Stimulated activated naive B cell treated with anti-CD40 and anti-IgM and Interleukin-4, amounts not matched to agents 10 μg/mL and 1 μg/mL and 100 μg/mL, for 72 hours (primary cell): Measurements from ENCODE around the gene SEBOX.
A peak's percentile ranks its signal among the peaks of the same experiment; 100 is the strongest.

Source experiments
- ATAC-seq, 2 donors: fragments of 150-1000 bp; cut with Tn5 transposase; replicated peaks; 2 replicates each; pipeline ENCODE4 v1.10.0; 2021; ENCODE audit warnings: moderate library complexity in 1 of 2
- DNase-seq: peaks from one replicate; pipeline ENCODE4 v3.0.0; 2021
- H3K27ac Mint-ChIP-seq: one replicate; pipeline ENCODE4 v1.8.0; 2022; ENCODE audit warnings: mild to moderate bottlenecking, mixed read lengths
- H3K27me3 Mint-ChIP-seq, 2 donors: one replicate each; pipeline ENCODE4 v1.8.0; 2022; ENCODE audit warnings: mixed read lengths in 2 of 2
- H3K36me3 Mint-ChIP-seq, 2 donors: one replicate each; pipeline ENCODE4 v1.8.0; 2022; ENCODE audit warnings: mixed read lengths in 2 of 2, mild to moderate bottlenecking in 1 of 2
- H3K4me1 Mint-ChIP-seq, 2 donors: one replicate each; pipeline ENCODE4 v1.8.0; 2022; ENCODE audit warnings: mixed read lengths in 2 of 2, mild to moderate bottlenecking in 1 of 2
- H3K4me3 Mint-ChIP-seq, 2 donors: one replicate each; pipeline ENCODE4 v1.8.0; 2022; ENCODE audit warnings: mild to moderate bottlenecking in 2 of 2, mixed read lengths in 2 of 2, moderate library complexity in 1 of 2
- H3K9me3 Mint-ChIP-seq, 2 donors: one replicate each; pipeline ENCODE4 v1.8.0; 2022; ENCODE audit warnings: mixed read lengths in 2 of 2, mild to moderate bottlenecking in 1 of 2

SEBOX gene

DNA sequence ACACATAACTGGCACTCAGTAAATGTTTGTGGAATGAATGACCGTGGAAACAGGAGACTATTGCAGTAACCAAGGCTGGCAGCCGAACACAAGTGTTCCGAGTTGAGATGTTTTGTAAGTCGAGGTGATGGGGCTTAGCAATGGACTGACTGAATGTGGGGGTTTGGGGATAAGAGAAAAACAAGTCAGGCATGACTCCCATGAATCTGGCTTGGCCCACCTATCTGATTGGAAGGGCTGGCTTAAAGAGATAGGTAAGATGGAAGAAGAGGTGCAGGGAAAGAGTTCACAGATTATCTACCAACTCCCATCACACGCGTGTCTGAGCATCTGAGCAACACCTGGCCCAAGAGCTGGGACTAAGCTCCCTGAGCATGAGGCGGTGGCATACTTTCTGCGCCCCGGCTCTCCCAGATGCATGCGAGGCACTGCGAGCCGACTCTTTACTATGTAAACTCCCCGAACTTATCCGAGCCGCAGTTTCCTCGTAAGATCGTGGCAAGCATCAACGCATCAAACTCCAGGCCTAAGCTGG is 30.3 kb downstream of the SEBOX start:
- Mint-ChIP-seq H3K36me3 (peaks cover 4 to 31% of the 10 kb centered on the region in 2 donors), H3K9me3 (no peaks in the 10 kb centered on the region), H3K27me3 (no peaks in the 10 kb centered on the region), H3K4me1 (peaks cover 25 to 48% of the 10 kb centered on the region in 2 donors), H3K27ac (peak overlapping the region; percentile 96), H3K4me3 (peak overlapping the region; percentile 92 to 98)
- ATAC-seq (no peak), DNase-seq (no peak)

DNA sequence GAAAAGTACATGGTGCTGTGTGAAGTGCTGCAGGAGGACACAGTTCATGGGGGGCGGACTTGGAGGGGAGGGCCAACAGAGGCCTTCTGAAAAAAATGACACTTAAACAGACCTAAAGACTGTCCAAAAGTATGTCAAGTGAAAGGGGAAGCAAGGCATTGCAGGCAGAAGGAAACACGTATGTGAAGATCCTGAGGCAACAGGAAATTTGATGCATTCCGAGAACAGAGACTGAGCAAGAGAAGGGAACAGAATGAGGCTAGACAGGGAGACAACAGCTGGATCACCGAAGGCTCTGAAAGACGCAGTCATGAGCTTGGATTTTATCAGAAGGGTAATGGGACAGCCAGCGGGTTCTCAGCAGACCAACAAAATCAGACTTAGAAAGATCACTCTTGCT is 30.8 kb downstream of the SEBOX start:
- H3K27me3 Mint-ChIP-seq = no peaks in the 10 kb centered on the region
- DNase-seq = no peak
- peak overlapping the region; percentile 96 for H3K27ac Mint-ChIP-seq
- H3K36me3 Mint-ChIP-seq = peaks cover under 1 to 27% of the 10 kb centered on the region in 2 donors
- H3K4me3 Mint-ChIP-seq = peak overlapping the region; percentile 92 to 98
- ATAC-seq = no peak
- H3K9me3 Mint-ChIP-seq = no peaks in the 10 kb centered on the region
- peaks cover 25 to 48% of the 10 kb centered on the region in 2 donors for H3K4me1 Mint-ChIP-seq

DNA sequence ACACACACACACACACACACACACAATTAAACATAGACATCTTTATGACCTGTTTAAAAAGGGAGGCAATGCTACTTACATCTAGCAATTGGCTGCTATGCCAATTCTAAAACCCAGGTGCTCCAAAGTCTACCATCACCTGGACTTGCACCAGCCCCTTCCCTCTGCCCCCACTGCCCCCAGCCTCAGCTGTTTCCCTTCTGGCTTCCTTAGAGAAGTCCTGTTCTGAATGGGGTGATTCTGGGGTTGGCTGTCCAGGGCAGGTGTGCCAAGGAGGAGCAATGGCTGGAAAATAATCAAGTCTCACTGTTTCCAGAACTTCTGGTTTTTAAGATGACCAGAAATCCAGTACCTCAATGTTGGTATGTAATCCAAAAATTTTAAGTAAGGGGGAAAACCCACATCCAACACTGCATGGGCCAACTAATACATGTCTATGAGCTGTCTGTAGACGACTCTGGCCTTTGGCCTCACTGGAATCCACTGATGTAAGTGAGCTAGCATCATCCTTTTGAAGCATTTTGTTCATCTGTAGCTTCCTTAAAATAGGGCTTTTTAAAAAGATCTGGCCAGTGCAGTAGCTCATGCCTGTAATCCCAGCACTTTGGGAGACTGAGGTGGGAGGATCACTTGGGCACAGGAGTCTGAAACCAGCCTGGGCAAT is 31.8 kb downstream of the SEBOX start:
- Mint-ChIP-seq H3K36me3 (peaks cover 4 to 21% of the 10 kb centered on the region in 2 donors), H3K9me3 (no peaks in the 10 kb centered on the region), H3K27me3 (no peaks in the 10 kb centered on the region), H3K4me3 (no peak overlapping the region), H3K4me1 (peaks cover 25 to 43% of the 10 kb centered on the region in 2 donors), H3K27ac (no peak overlapping the region)
- no peak for ATAC-seq
- DNase-seq = no peak

- no peak overlapping the region for H3K27ac Mint-ChIP-seq
- peaks cover 19 to 33% of the 10 kb centered on the region in 2 donors for H3K4me1 Mint-ChIP-seq
- H3K36me3 Mint-ChIP-seq = peaks cover 10 to 17% of the 10 kb centered on the region in 2 donors
- DNase-seq (no peak), ATAC-seq (no peak)
- no peaks in the 10 kb centered on the region for H3K27me3 Mint-ChIP-seq
- H3K9me3 Mint-ChIP-seq = no peaks in the 10 kb centered on the region
- H3K4me3 Mint-ChIP-seq = no peak overlapping the region
Measured at GRCh38 chr17:28331891-28332420, 33.0 kb downstream of the SEBOX start.

DNA sequence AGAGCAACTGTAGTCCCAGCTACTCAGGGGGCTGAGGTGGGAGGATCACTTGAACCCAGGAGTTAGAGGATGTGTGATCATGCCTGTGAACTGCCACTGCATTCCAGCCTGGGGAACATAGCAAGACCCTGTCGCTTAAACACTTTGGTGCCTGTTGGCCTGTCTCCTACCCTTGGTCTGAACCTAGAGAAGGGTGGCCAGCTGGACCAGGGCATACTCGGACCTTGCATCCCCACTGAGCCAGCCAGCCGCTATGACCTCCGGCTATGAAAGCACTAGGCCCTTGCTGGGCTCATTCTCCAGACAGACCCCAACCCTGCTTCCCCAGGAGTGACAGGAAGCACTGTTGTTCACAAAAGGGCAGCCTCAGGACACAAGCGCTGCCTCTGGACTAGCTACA is 34.3 kb downstream of the SEBOX start:
- peaks cover 16 to 28% of the 10 kb centered on the region in 2 donors for H3K4me1 Mint-ChIP-seq
- ATAC-seq = no peak
- no peak for DNase-seq
- H3K27me3 Mint-ChIP-seq = no peaks in the 10 kb centered on the region
- H3K9me3 Mint-ChIP-seq = no peaks in the 10 kb centered on the region
- H3K27ac Mint-ChIP-seq = peak overlapping the region; percentile 42
- no peak overlapping the region for H3K4me3 Mint-ChIP-seq
- peaks cover 21 to 29% of the 10 kb centered on the region in 2 donors for H3K36me3 Mint-ChIP-seq

DNA sequence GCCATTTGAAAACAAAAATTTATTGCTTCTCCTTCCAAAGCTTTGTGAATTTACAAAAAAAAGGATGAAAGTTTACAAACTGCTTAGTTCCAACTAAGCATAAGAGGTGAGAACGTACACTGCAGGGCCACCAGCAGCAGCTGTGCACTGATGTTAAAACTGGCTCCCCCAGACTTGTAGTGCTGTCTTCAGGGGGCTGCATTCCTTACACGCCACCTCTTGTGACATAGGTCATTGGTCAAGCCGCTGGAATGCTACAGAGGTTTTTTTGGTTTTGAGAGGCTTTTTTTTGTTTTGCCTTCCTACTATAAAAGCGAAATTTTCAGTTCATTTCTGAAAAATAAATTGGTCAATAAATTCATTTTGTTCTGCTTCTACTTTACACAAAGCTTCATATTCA is 36.7 kb downstream of the SEBOX start:
- H3K36me3 Mint-ChIP-seq = peaks cover 29 to 36% of the 10 kb centered on the region in 2 donors
- no peak for ATAC-seq
- H3K27ac Mint-ChIP-seq = no peak overlapping the region

GRCh38 chr17:28327709-28328108 is 37.3 kb downstream of the SEBOX start:
- no peak overlapping the region for H3K27ac Mint-ChIP-seq
- peaks cover 29 to 39% of the 10 kb centered on the region in 2 donors for H3K36me3 Mint-ChIP-seq
- no peak overlapping the region for H3K4me3 Mint-ChIP-seq
- H3K27me3 Mint-ChIP-seq = no peaks in the 10 kb centered on the region
- no peaks in the 10 kb centered on the region for H3K9me3 Mint-ChIP-seq
- peaks cover 9 to 20% of the 10 kb centered on the region in 2 donors for H3K4me1 Mint-ChIP-seq
- DNase-seq (no peak), ATAC-seq (no peak)

More for the DNA sequence above, 36.7 kb downstream of the SEBOX start:
- H3K27me3 Mint-ChIP-seq = no peaks in the 10 kb centered on the region
- peaks cover 9 to 26% of the 10 kb centered on the region in 2 donors for H3K4me1 Mint-ChIP-seq
- H3K9me3 Mint-ChIP-seq = no peaks in the 10 kb centered on the region
- no peak for DNase-seq
- H3K4me3 Mint-ChIP-seq = no peak overlapping the region

GRCh38 chr17:28327031-28327607 is 37.9 kb downstream of the SEBOX start:
- Mint-ChIP-seq H3K9me3 (no peaks in the 10 kb centered on the region), H3K4me3 (peak overlapping the region in 1 of 2 donors; percentile 22), H3K27ac (peak overlapping the region; percentile 51), H3K36me3 (peaks cover 33 to 42% of the 10 kb centered on the region in 2 donors), H3K4me1 (peaks cover 9 to 17% of the 10 kb centered on the region in 2 donors), H3K27me3 (no peaks in the 10 kb centered on the region)
- ATAC-seq (peak; percentile 87 to 94), DNase-seq (no peak)

- no peaks in the 10 kb centered on the region for H3K27me3 Mint-ChIP-seq
- peaks cover 12 to 24% of the 10 kb centered on the region in 2 donors for H3K4me1 Mint-ChIP-seq
- no peaks in the 10 kb centered on the region for H3K9me3 Mint-ChIP-seq
- DNase-seq = no peak
- H3K36me3 Mint-ChIP-seq = peaks cover 34 to 40% of the 10 kb centered on the region in 2 donors
- no peak overlapping the region for H3K4me3 Mint-ChIP-seq
- peak overlapping the region; percentile 11 for H3K27ac Mint-ChIP-seq
- ATAC-seq = no peak
Measured at GRCh38 chr17:28326114-28326513, 38.9 kb downstream of the SEBOX start.

DNA sequence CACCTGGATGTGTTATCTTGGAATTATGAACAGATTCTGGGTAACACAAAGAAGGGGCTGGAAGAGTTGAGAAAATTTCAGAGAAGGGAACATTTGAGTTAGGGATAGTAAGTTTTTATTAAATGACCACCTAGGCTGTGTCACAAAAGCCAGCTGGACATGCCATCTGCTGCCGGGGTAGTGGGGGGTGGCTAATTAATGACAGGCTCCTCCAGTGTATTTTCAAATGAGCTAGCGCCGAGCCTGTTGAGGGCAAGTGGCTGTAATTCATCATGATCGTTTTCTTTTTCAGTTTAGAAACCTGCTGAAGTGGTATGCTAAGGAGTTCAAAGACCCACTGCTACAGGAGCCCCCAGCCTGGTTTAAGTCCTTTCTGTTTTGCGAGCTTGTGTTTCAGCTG is 39.8 kb downstream of the SEBOX start:
- peaks cover 37 to 49% of the 10 kb centered on the region in 2 donors for H3K36me3 Mint-ChIP-seq
- ATAC-seq (no peak), DNase-seq (no peak)
- H3K9me3 Mint-ChIP-seq = no peaks in the 10 kb centered on the region
- no peaks in the 10 kb centered on the region for H3K27me3 Mint-ChIP-seq
- no peak overlapping the region for H3K4me3 Mint-ChIP-seq
- peaks cover 17 to 31% of the 10 kb centered on the region in 2 donors for H3K4me1 Mint-ChIP-seq
- H3K27ac Mint-ChIP-seq = no peak overlapping the region

DNA sequence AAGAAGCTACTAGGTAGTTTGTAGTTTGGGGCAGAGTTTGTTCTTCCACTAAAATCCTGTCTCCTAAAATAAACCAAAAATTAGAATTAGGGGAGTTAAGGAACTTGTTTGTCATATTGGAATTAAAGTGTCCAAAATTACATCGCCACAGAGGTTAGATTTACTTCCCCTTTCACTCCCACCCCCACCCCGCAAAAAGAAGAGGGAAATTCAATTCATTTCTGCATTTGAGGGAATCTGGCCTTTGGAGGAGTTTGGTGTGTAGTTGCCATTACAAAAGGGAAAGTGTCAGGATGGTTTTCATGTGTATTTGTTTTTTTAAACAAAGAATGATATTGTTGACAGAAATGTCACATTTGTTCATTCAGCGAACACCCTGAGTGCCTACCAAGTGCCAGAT is 40.2 kb downstream of the SEBOX start:
- peaks cover 41 to 53% of the 10 kb centered on the region in 2 donors for H3K36me3 Mint-ChIP-seq
- no peak overlapping the region for H3K27ac Mint-ChIP-seq
- peaks cover 21 to 36% of the 10 kb centered on the region in 2 donors for H3K4me1 Mint-ChIP-seq
- no peak for ATAC-seq
- no peak overlapping the region for H3K4me3 Mint-ChIP-seq
- H3K27me3 Mint-ChIP-seq = no peaks in the 10 kb centered on the region
- H3K9me3 Mint-ChIP-seq = no peaks in the 10 kb centered on the region
- no peak for DNase-seq

GRCh38 chr17:28324267-28324745 is 40.7 kb downstream of the SEBOX start:
- H3K36me3 Mint-ChIP-seq = peaks cover 41 to 53% of the 10 kb centered on the region in 2 donors
- H3K4me1 Mint-ChIP-seq = peaks cover 21 to 40% of the 10 kb centered on the region in 2 donors
- H3K9me3 Mint-ChIP-seq = no peaks in the 10 kb centered on the region
- DNase-seq (no peak), ATAC-seq (no peak)
- H3K27me3 Mint-ChIP-seq = no peaks in the 10 kb centered on the region
- H3K4me3 Mint-ChIP-seq = no peak overlapping the region
- H3K27ac Mint-ChIP-seq = no peak overlapping the region

DNA sequence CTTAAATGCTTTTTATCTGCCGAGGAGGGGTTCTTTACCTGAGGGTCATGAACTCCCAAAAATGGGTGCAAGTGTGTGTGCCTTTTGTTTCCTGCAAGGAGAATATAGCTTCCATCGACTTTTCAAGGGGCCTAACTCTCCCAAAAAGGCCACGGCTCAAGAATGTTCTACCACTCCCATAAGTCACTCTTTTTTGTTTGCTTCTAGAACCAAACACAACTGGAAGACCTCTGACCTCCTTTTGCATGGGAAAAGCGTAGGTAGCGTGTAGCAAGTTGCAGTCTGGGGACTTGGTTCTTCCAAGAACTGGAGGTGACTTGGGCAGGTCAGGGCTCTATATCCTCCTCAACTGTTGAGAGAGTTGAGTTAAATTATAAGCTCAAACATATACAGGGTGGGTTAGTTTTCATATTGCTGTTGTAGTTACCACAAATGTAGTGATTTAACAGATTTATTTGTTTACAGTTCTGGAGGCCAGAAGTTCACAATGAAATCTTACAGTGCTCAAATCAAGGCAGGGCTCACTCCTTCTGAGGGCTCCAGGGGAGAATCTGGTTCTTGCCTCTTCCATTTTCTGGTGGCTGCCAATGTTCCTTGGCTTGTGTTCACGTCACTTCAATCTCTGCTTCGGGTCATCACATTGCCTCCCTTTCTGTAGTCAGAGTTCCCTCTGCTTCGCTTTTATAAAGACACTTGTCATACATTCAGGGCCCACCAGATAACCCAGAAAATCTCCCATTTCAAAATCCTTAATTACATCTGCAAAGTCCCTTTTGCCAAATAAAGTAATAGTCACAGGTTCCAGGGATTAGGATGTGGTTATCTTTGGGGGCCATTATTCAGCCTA is 44.6 kb downstream of the SEBOX start:
- Mint-ChIP-seq H3K9me3 (no peaks in the 10 kb centered on the region), H3K36me3 (peaks cover 31 to 51% of the 10 kb centered on the region in 2 donors), H3K4me1 (peaks cover 35 to 55% of the 10 kb centered on the region in 2 donors), H3K27me3 (peaks cover 8 to 14% of the 10 kb centered on the region in 2 donors), H3K4me3 (peak overlapping the region; percentile 91 to 96), H3K27ac (peak overlapping the region; percentile 91)
- ATAC-seq (no peak), DNase-seq (no peak)

- Mint-ChIP-seq H3K36me3 (peaks cover 26 to 46% of the 10 kb centered on the region in 2 donors), H3K4me3 (peak overlapping the region; percentile 91 to 96), H3K27me3 (peaks cover 8 to 14% of the 10 kb centered on the region in 2 donors), H3K4me1 (peaks cover 30 to 46% of the 10 kb centered on the region in 2 donors), H3K9me3 (no peaks in the 10 kb centered on the region), H3K27ac (peak overlapping the region; percentile 98)
- DNase-seq (no peak), ATAC-seq (no peak)
Measured at GRCh38 chr17:28319598-28319935, 45.4 kb downstream of the SEBOX start.
